C4-2B (cell line): ENCODE measurements around the gene ABCD3.
"Not testable (repeated sequence)": the region's sequence is repeated elsewhere in the genome, so short reads cannot be mapped to it uniquely, and the experiment has no call there.

Experiments
- ZFX ChIP-seq: fragments of 450-650 bp; IDR thresholded peaks from 2 replicates; pipeline ENCODE4 v1.6.1; 2017
- TF ChIP-seq, protein P1 (sequence below): fragments of 450-650 bp; conservative IDR thresholded peaks from 2 replicates; pipeline ENCODE4 v1.5.1; 2017; ENCODE audit warnings: mild to moderate bottlenecking

DNA sequence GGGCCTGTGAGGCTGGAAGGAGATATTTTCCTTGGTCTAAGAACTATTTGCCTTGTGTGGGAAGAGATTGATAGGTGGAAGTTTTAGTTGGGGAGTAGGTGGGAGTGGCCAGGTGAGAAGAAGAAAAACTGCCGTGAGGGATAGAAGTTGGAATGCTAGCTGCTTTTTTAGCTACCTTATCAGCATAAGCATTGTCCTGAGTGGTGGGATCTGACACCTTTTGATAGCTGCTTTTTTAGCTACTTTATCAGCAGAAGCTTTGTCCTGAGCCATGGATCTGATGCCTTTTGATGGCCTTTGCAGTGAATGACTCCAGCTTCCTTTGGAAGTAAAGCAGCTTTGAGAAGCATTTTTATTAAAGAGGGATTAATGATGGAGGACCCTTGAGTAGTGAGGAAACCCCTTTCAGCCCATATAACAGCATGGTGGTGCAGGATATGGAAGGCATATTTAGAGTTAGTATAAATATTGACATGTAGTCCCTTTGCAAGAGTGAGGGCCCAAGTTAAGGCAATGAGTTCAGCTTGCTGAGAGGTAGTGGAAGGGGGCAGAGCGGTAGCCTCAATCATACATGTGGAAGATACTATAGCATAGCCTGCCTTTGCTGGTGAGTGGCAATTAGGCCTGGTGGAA, 149.9 kb downstream of the ABCD3 start:
- TF ChIP-seq, protein P1, sequence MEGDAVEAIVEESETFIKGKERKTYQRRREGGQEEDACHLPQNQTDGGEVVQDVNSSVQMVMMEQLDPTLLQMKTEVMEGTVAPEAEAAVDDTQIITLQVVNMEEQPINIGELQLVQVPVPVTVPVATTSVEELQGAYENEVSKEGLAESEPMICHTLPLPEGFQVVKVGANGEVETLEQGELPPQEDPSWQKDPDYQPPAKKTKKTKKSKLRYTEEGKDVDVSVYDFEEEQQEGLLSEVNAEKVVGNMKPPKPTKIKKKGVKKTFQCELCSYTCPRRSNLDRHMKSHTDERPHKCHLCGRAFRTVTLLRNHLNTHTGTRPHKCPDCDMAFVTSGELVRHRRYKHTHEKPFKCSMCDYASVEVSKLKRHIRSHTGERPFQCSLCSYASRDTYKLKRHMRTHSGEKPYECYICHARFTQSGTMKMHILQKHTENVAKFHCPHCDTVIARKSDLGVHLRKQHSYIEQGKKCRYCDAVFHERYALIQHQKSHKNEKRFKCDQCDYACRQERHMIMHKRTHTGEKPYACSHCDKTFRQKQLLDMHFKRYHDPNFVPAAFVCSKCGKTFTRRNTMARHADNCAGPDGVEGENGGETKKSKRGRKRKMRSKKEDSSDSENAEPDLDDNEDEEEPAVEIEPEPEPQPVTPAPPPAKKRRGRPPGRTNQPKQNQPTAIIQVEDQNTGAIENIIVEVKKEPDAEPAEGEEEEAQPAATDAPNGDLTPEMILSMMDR, result not testable (repeated sequence)
- TF ChIP-seq ZFX, result not testable (repeated sequence)
